ENCODE data around the gene SH2D5.
"Not testable (repeated sequence)": the region's sequence is repeated elsewhere in the genome, so short reads cannot be mapped to it uniquely, and the experiment has no call there.

SH2D5 gene

DNA sequence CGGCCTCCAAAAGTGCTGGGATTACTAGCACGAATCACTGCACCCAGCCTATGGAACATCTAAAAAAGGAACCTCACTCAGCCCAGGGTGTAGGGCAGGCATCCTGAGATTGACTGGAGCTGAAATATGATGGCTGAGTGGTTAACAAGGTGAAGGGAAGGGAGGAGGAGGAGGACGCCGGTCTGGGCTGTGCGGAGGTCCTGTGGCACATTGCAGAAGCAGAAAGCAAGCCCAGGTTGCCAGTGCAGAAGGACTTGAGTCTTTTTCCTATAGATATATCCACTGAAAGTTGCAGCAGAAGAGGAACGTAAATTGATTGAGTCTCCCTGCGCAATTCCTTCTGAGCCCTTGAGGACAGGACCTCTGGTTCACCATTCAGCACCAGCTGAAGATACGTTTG lies 13.2 kb downstream of the SH2D5 start:
- Histone ChIP-seq H3K9ac (ENCODE audit: low read length) (no peak overlapping the region), H3K27me3 (ENCODE audit: control insufficient read depth, insufficient read depth, low read length) (peaks cover 30% of the 10 kb centered on the region), H3K4me1 (ENCODE audit: control insufficient read depth, low read depth, low read length) (no peaks in the 10 kb centered on the region), H3K9me3 (ENCODE audit: control insufficient read depth, low read depth, low read length) (no peaks in the 10 kb centered on the region), H3K4me3 (ENCODE audit: low read length) (no peak overlapping the region), H3K27ac (ENCODE audit: low read length) (no peak overlapping the region), H3K36me3 (ENCODE audit: control insufficient read depth, low read depth, low read length) (no peaks in the 10 kb centered on the region)

GRCh38 chr1:20718343-20718882 lies 14.1 kb downstream of the SH2D5 start:
- not testable (repeated sequence) for H3K4me1 ChIP-seq (ENCODE audit: control insufficient read depth, low read depth, low read length); H3K9ac ChIP-seq (ENCODE audit: low read length); H3K36me3 ChIP-seq (ENCODE audit: control insufficient read depth, low read depth, low read length); H3K9me3 ChIP-seq (ENCODE audit: control insufficient read depth, low read depth, low read length); H3K27ac ChIP-seq (ENCODE audit: low read length)
- H3K4me3 ChIP-seq (ENCODE audit: low read length), result peak overlapping the region; percentile 61
- peaks cover 30% of the 10 kb centered on the region for H3K27me3 ChIP-seq (ENCODE audit: control insufficient read depth, insufficient read depth, low read length)

DNA sequence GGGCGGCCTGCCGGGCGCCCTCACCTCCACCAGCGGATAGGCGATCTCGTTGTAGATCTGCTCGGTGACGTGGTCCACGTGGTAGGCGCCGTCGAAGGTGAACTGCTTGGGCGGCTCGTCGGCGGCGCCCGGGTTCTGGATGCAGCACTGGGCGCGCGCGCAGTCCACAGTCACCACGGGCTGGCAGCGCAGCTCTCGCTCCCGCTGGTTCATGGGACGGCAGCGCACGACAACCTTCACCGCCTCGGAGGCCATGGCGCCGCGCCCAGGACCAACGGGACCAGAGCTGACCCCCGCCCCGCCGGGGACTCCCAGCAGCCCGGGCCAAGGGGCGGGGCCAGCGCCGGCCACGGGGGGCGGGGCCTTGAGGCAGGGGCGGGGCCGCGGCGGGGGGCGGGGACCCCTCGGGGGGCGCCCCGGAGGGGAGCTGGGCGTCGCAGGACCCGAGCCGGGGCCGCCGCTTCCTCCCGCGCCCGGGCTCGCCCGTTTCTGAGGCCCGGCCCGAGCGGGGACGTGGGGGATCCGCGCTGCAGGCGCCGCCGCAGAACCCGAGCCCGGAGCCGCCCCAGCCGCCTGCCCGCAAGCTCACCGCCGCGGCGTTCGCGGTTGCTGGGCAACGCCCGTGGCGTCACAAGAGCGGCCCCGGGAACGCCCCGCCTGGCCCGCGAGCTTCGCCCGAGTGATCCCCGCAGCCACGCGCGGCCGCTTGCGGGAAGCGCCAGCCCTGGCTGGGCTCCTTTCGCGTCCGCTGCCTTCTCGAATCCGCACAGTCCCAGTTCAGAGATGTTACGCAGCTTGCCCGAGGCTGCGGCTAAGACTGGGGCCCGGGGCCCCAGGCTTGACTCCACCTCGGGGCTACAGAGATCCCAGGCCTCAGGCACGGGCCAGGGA lies 14.8 kb downstream of the SH2D5 start, which contains the start of gene KIF17:
TSS of gene KIF17 (minus strand) at position 556 of the 891 bp plus-strand sequence. CDS start at position 255, 301 bp downstream.
- Histone ChIP-seq H3K9me3 (ENCODE audit: control insufficient read depth, low read depth, low read length) (no peaks in the 10 kb centered on the region), H3K4me3 (ENCODE audit: low read length) (peak within 1 kb of the TSS; percentile 61), H3K9ac (ENCODE audit: low read length) (no peak within 1 kb of the TSS), H3K4me1 (ENCODE audit: control insufficient read depth, low read depth, low read length) (no peaks in the 10 kb centered on the region), H3K36me3 (ENCODE audit: control insufficient read depth, low read depth, low read length) (no peaks in the 10 kb centered on the region), H3K27me3 (ENCODE audit: control insufficient read depth, insufficient read depth, low read length) (peaks cover 30% of the 10 kb centered on the region), H3K27ac (ENCODE audit: low read length) (no peak within 1 kb of the TSS)

- H3K4me1 ChIP-seq (ENCODE audit: control insufficient read depth, low read depth, low read length), result no peaks in the 10 kb centered on the region
- H3K9ac ChIP-seq (ENCODE audit: low read length), result no peak overlapping the region
- no peaks in the 10 kb centered on the region for H3K36me3 ChIP-seq (ENCODE audit: control insufficient read depth, low read depth, low read length)
- no peak overlapping the region for H3K4me3 ChIP-seq (ENCODE audit: low read length)
- peaks cover 30% of the 10 kb centered on the region for H3K27me3 ChIP-seq (ENCODE audit: control insufficient read depth, insufficient read depth, low read length)
- no peaks in the 10 kb centered on the region for H3K9me3 ChIP-seq (ENCODE audit: control insufficient read depth, low read depth, low read length)
- H3K27ac ChIP-seq (ENCODE audit: low read length), result no peak overlapping the region
These were observed 16.3 kb downstream of the SH2D5 start for GRCh38 chr1:20716232-20716631.

DNA sequence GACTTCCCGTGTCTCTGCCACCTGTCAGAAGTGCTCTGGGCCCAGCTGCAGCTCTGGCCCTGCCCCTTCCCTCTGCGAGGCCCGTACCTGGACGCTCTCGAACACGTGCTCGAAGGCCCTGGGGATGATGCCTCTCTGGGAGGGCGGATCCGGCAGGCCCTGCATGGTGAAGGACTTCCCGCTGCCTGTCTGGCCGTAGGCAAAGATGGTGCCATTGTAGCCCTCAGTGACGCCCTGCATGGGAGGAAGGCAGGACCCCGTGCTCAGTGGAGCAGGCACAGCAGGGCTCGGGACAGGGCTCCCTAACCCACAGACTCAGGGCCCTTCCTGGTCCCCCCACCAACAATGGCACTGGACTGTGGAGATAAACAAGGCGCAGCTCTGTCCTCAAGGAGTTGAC lies 17.1 kb downstream of the SH2D5 start:
- no peak overlapping the region for H3K27ac ChIP-seq (ENCODE audit: low read length)
- no peak overlapping the region for H3K9ac ChIP-seq (ENCODE audit: low read length)
- no peaks in the 10 kb centered on the region for H3K36me3 ChIP-seq (ENCODE audit: control insufficient read depth, low read depth, low read length)
- peaks cover 30% of the 10 kb centered on the region for H3K27me3 ChIP-seq (ENCODE audit: control insufficient read depth, insufficient read depth, low read length)
- H3K4me1 ChIP-seq (ENCODE audit: control insufficient read depth, low read depth, low read length), result no peaks in the 10 kb centered on the region
- no peaks in the 10 kb centered on the region for H3K9me3 ChIP-seq (ENCODE audit: control insufficient read depth, low read depth, low read length)
- H3K4me3 ChIP-seq (ENCODE audit: low read length), result no peak overlapping the region

DNA sequence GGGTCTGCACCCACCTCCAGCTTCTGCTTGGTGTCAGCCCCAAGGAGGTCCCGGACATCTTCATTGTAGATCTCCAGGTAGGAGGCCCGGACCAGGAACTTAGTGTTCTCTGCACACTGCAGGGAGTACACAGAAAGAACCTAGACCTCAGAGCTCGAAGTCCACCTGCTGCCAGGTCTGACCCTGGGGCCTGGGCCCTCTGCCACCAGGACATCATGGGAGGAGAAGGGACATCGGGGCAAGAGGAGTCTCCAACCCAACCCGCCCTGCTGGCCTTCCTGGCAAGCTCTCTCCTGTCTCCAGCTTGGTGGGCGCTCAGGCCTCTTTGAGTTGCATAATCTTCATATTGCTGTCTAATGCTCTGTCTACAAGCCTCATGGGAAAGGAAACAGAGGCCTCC lies 19.1 kb downstream of the SH2D5 start:
- Histone ChIP-seq H3K27me3 (ENCODE audit: control insufficient read depth, insufficient read depth, low read length) (peaks cover 16% of the 10 kb centered on the region), H3K4me3 (ENCODE audit: low read length) (no peak overlapping the region), H3K27ac (ENCODE audit: low read length) (no peak overlapping the region), H3K4me1 (ENCODE audit: control insufficient read depth, low read depth, low read length) (no peaks in the 10 kb centered on the region), H3K9ac (ENCODE audit: low read length) (no peak overlapping the region), H3K9me3 (ENCODE audit: control insufficient read depth, low read depth, low read length) (no peaks in the 10 kb centered on the region), H3K36me3 (ENCODE audit: control insufficient read depth, low read depth, low read length) (peaks cover 6% of the 10 kb centered on the region)

DNA sequence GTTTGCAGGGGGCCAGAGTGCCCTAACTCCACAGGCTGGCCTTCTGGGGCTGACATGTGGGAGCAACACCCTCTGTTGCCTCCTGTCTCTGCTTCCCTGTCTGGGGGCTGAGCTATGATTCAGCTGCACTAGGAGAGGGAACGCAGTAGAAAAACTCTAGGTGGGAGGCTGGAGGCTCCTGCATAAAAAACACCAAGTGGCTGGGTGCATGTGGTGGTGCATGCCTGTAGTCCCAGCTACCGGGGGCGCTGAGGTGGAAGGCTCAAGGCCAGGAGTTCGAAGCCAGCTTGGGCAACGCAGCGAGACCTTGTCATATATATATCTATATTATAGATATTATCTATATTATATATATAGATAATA lies 20.3 kb downstream of the SH2D5 start:
- H3K27me3 ChIP-seq (ENCODE audit: control insufficient read depth, insufficient read depth, low read length), result peaks cover 11% of the 10 kb centered on the region
- H3K27ac ChIP-seq (ENCODE audit: low read length), result no peak overlapping the region
- no peak overlapping the region for H3K9ac ChIP-seq (ENCODE audit: low read length)
- H3K4me1 ChIP-seq (ENCODE audit: control insufficient read depth, low read depth, low read length), result no peaks in the 10 kb centered on the region
- no peaks in the 10 kb centered on the region for H3K9me3 ChIP-seq (ENCODE audit: control insufficient read depth, low read depth, low read length)
- H3K36me3 ChIP-seq (ENCODE audit: control insufficient read depth, low read depth, low read length), result peaks cover 6% of the 10 kb centered on the region
- H3K4me3 ChIP-seq (ENCODE audit: low read length), result no peak overlapping the region

- Histone ChIP-seq H3K9me3 (ENCODE audit: control insufficient read depth, low read depth, low read length) (no peaks in the 10 kb centered on the region), H3K36me3 (ENCODE audit: control insufficient read depth, low read depth, low read length) (peaks cover 6% of the 10 kb centered on the region), H3K4me3 (ENCODE audit: low read length) (no peak overlapping the region), H3K9ac (ENCODE audit: low read length) (no peak overlapping the region), H3K27ac (ENCODE audit: low read length) (no peak overlapping the region), H3K27me3 (ENCODE audit: control insufficient read depth, insufficient read depth, low read length) (peaks cover 4% of the 10 kb centered on the region), H3K4me1 (ENCODE audit: control insufficient read depth, low read depth, low read length) (no peaks in the 10 kb centered on the region)
These were observed 21.0 kb downstream of the SH2D5 start for GRCh38 chr1:20711285-20712214.

- Histone ChIP-seq H3K9ac (ENCODE audit: low read length) (no peak overlapping the region), H3K4me1 (ENCODE audit: control insufficient read depth, low read depth, low read length) (no peaks in the 10 kb centered on the region)
These were observed 21.8 kb downstream of the SH2D5 start for GRCh38 chr1:20710469-20711284.

DNA sequence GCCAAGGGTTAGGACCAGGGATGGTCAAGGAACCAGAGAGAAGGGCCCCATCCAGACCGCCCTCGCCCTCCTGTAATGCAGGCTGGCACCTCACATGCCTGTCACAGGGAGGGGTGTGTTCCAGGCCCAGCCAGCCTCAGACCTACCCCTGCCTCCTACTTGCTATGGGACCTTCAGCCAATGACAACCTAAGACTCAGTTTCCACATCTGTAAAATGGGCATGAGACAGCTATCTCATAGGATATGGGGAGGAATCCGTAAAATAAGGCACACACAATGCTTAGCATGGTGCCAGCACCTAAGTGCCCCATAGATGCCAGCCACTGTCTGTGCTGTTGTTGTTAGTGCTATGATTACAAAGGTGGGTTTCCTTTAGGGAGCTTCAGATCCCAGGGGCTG lies 22.6 kb downstream of the SH2D5 start:
- Histone ChIP-seq H3K36me3 (ENCODE audit: control insufficient read depth, low read depth, low read length) (peaks cover 6% of the 10 kb centered on the region), H3K4me1 (ENCODE audit: control insufficient read depth, low read depth, low read length) (no peaks in the 10 kb centered on the region), H3K27ac (ENCODE audit: low read length) (no peak overlapping the region), H3K27me3 (ENCODE audit: control insufficient read depth, insufficient read depth, low read length) (no peaks in the 10 kb centered on the region), H3K4me3 (ENCODE audit: low read length) (no peak overlapping the region), H3K9ac (ENCODE audit: low read length) (no peak overlapping the region), H3K9me3 (ENCODE audit: control insufficient read depth, low read depth, low read length) (no peaks in the 10 kb centered on the region)

More at GRCh38 chr1:20710469-20711284, 21.8 kb downstream of the SH2D5 start:
- Histone ChIP-seq H3K4me3 (ENCODE audit: low read length) (no peak overlapping the region), H3K9me3 (ENCODE audit: control insufficient read depth, low read depth, low read length) (no peaks in the 10 kb centered on the region), H3K27ac (ENCODE audit: low read length) (no peak overlapping the region), H3K36me3 (ENCODE audit: control insufficient read depth, low read depth, low read length) (peaks cover 6% of the 10 kb centered on the region), H3K27me3 (ENCODE audit: control insufficient read depth, insufficient read depth, low read length) (no peaks in the 10 kb centered on the region)

- H3K36me3 ChIP-seq (ENCODE audit: control insufficient read depth, low read depth, low read length), result peaks cover 6% of the 10 kb centered on the region
- no peaks in the 10 kb centered on the region for H3K4me1 ChIP-seq (ENCODE audit: control insufficient read depth, low read depth, low read length)
- no peaks in the 10 kb centered on the region for H3K9me3 ChIP-seq (ENCODE audit: control insufficient read depth, low read depth, low read length)
- no peak overlapping the region for H3K9ac ChIP-seq (ENCODE audit: low read length)
- H3K4me3 ChIP-seq (ENCODE audit: low read length), result no peak overlapping the region
- no peaks in the 10 kb centered on the region for H3K27me3 ChIP-seq (ENCODE audit: control insufficient read depth, insufficient read depth, low read length)
- no peak overlapping the region for H3K27ac ChIP-seq (ENCODE audit: low read length)
These were observed 23.6 kb downstream of the SH2D5 start for GRCh38 chr1:20708891-20709290.

All from iPS-18a (cell line).